COLO668 (cell line): ENCODE data around the gene MTHFSD.

Experiments used
- DNase-seq: peaks from one replicate; lab custom pipeline; 2025; ENCODE audit not compliant: unreplicated experiment; lab: John Stamatoyannopoulos, UW

MTHFSD gene

GRCh38 chr16:86584071-86584685 lies 29.1 kb upstream of the MTHFSD start:
- no peak for DNase-seq

GRCh38 chr16:86581458-86581857 lies 26.4 kb upstream of the MTHFSD start:
- DNase-seq, result no peak

- DNase-seq, result no peak
Measured at GRCh38 chr16:86580791-86581170, 25.7 kb upstream of the MTHFSD start.

- no peak for DNase-seq
Measured at GRCh38 chr16:86580063-86580790, 25.2 kb upstream of the MTHFSD start.

- DNase-seq, result no peak
Measured at GRCh38 chr16:86579268-86580062, 24.4 kb upstream of the MTHFSD start.

GRCh38 chr16:86578611-86579267 lies 23.7 kb upstream of the MTHFSD start:
- DNase-seq, result no peak

- no peak for DNase-seq
Measured at GRCh38 chr16:86578061-86578599, 23.1 kb upstream of the MTHFSD start, which contains the start of gene FOXL1. Gene FOXL1 (plus strand): TSS chr16:86578549. CDS start chr16:86578724, 175 bp downstream.

- no peak for DNase-seq
Measured at GRCh38 chr16:86577314-86577971, 22.4 kb upstream of the MTHFSD start.

GRCh38 chr16:86576591-86577313 lies 21.7 kb upstream of the MTHFSD start:
- DNase-seq, result no peak

- DNase-seq, result peak; percentile 63
Measured at GRCh38 chr16:86575754-86576557, 20.9 kb upstream of the MTHFSD start.

GRCh38 chr16:86575095-86575685 lies 20.2 kb upstream of the MTHFSD start:
- DNase-seq, result no peak

GRCh38 chr16:86574646-86575045 lies 19.6 kb upstream of the MTHFSD start:
- DNase-seq, result no peak

- no peak for DNase-seq
Measured at GRCh38 chr16:86573646-86574508, 18.8 kb upstream of the MTHFSD start.

- no peak for DNase-seq
Measured at GRCh38 chr16:86573215-86573614, 18.2 kb upstream of the MTHFSD start.

- DNase-seq, result no peak
Measured at GRCh38 chr16:86572606-86573005, 17.6 kb upstream of the MTHFSD start.

GRCh38 chr16:86572041-86572521 lies 17.0 kb upstream of the MTHFSD start:
- no peak for DNase-seq

GRCh38 chr16:86571530-86571915 lies 16.5 kb upstream of the MTHFSD start:
- no peak for DNase-seq
